HepG2 (cell line): ENCODE data around the gene C2. TPM values are rescaled to one million over a fixed set of nuclear protein-coding genes. Genes with fewer than 3 reads are reported as not detected.

Experiments
- GMEB2 ChIP-seq: IDR thresholded peaks from 2 replicates; pipeline ENCODE4 v1.6.1; 2016; ENCODE audit warnings: missing biosample characterization, missing genetic modification reagents, low read depth
- HNRNPUL1 ChIP-seq: fragments of 200-400 bp; formaldehyde crosslinking; IDR thresholded peaks from 2 replicates; pipeline ENCODE4 v1.6.1; 2017; ENCODE audit warnings: low read depth, mild to moderate bottlenecking, low read length, moderate library complexity
- IKZF5 ChIP-seq: IDR thresholded peaks from 2 replicates; pipeline ENCODE4 v1.6.1; 2018; ENCODE audit warnings: missing genetic modification reagents, mild to moderate bottlenecking, missing compliant biosample characterization
- JUN ChIP-seq: sonication (generic); formaldehyde crosslinking; IDR thresholded peaks from 2 replicates; pipeline ENCODE4 v1.4.0; 2020; ENCODE audit warnings: mild to moderate bottlenecking, missing genetic modification reagents
- KIAA2018 ChIP-seq: sonication (generic); formaldehyde crosslinking; IDR thresholded peaks from 2 replicates; pipeline ENCODE4 v1.5.0; 2020; ENCODE audit warnings: mild to moderate bottlenecking, missing genetic modification reagents, borderline replicate concordance
- KLF16 ChIP-seq, 2 experiments: sonication (generic) in 1 of 2; formaldehyde crosslinking in 1 of 2; IDR thresholded peaks; 2 replicates each; pipeline versions ENCODE4 v1.6.1 to v1.8.0; 2016 to 2023; ENCODE audit warnings: missing genetic modification reagents in 2 of 2, missing compliant biosample characterization in 1 of 2
- MED13 ChIP-seq: sonication (generic); formaldehyde crosslinking; IDR thresholded peaks from 2 replicates; pipeline ENCODE4 v1.5.0; 2020; ENCODE audit warnings: missing genetic modification reagents
- NFKB2 ChIP-seq: sonication (generic); formaldehyde crosslinking; IDR thresholded peaks from 2 replicates; pipeline ENCODE4 v1.4.0; 2020; ENCODE audit warnings: missing genetic modification reagents, borderline replicate concordance
- PRPF4 ChIP-seq: fragments of 200-400 bp; formaldehyde crosslinking; IDR thresholded peaks from 2 replicates; pipeline ENCODE4 v1.6.1; 2016; ENCODE audit warnings: low read length, low read depth; ENCODE audit not compliant: poor library complexity, severe bottlenecking
- ZNF12 ChIP-seq: sonication (generic); formaldehyde crosslinking; IDR thresholded peaks from 2 replicates; pipeline ENCODE4 v1.5.0; 2020; ENCODE audit warnings: missing genetic modification reagents
- ZNF382 ChIP-seq: sonication (generic); formaldehyde crosslinking; IDR thresholded peaks from 2 replicates; pipeline ENCODE4 v1.5.0; 2020; ENCODE audit warnings: missing genetic modification reagents, mild to moderate bottlenecking, borderline replicate concordance
- ZNF383 ChIP-seq: sonication (generic); formaldehyde crosslinking; IDR thresholded peaks from 2 replicates; pipeline ENCODE4 v1.4.0; 2020; ENCODE audit warnings: missing genetic modification reagents, mild to moderate bottlenecking, borderline replicate concordance
- ZNF710 ChIP-seq: sonication (generic); formaldehyde crosslinking; IDR thresholded peaks from 2 replicates; pipeline ENCODE4 v1.5.0; 2020; ENCODE audit warnings: mild to moderate bottlenecking, missing genetic modification reagents, borderline replicate concordance
- ZNF879 ChIP-seq: sonication (generic); formaldehyde crosslinking; IDR thresholded peaks from 2 replicates; pipeline ENCODE4 v1.8.1; 2023; ENCODE audit warnings: missing genetic modification reagents
- polyA plus RNA-seq, 8 experiments: library from polyadenylated mRNA; depleted of rRNA in 3 of 8; stranded (reverse) in 7 of 8; unstranded in 1 of 8; fragments of >200 nt; fragmentation: Illumina TruSeq in 4 of 8; extraction: Trizol in 4 of 8; gene quantifications; 2 replicates each; pipeline versions ENCODE4 v1.2.1 to v1.2.3, GENCODE V29; 2011 to 2016; ENCODE audit warnings: low read depth in 4 of 8, missing spikeins in 1 of 8, mixed read lengths in 1 of 8; ENCODE audit not compliant: insufficient read depth in 1 of 8
- total RNA-seq, 5 experiments: library from RNA; depleted of rRNA; stranded (reverse); fragments of >200 nt; fragmentation: Illumina TruSeq; extraction: Trizol; gene quantifications; 2 replicates each; pipeline ENCODE4 v1.2.3, GENCODE V29; 2016; ENCODE audit warnings: low read depth in 1 of 5

The C2 gene
- total and polyA plus RNA-seq, 2 of the 13 experiments (the other 11 are each of a cell fraction or from before 2014, with no cell fraction given): 165 to 307 TPM

- TF ChIP-seq GMEB2 (CRISPR knock-in tag) (peak; percentile 86), JUN (CRISPR knock-in tag) (no peak), HNRNPUL1 (no peak), ZNF879 (no peak; the same call in 1 of the 2 replicates), NFKB2 (CRISPR knock-in tag) (peak; percentile 92; the same call in 1 of the 2 replicates), MED13 (CRISPR knock-in tag) (peak; percentile 91), ZNF383 (no peak), PRPF4 (no peak), ZNF382 (no peak), KLF16 (CRISPR knock-in tag; IDR thresholded peaks at IDR 0.05) (peak; percentile 66 to 99; a peak in 3 of 4 replicates), IKZF5 (CRISPR knock-in tag) (peak; percentile 84), ZNF710 (CRISPR knock-in tag) (no peak; the same call in 1 of the 2 replicates), KIAA2018 (CRISPR knock-in tag) (0 out of 2 replicates have a peak, but pooled peaks have one; percentile 32), ZNF12 (0 out of 2 replicates have a peak, but pooled peaks have one; percentile 6)
Observed at GRCh38 chr6:31958741-31959739, 31.5 kb downstream of the C2 start, which contains the start of the genes NELFE and SKIC2 (continued).
